K562 (cell line): ENCODE data around the gene PRUNE1. TPM values are rescaled to one million over a fixed set of nuclear protein-coding genes. Genes with fewer than 3 reads are reported as not detected.
A peak's percentile ranks its signal among the peaks of the same experiment; 100 is the strongest.

Experiments used
- ARID3A ChIP-seq: IDR thresholded peaks from 2 replicates; pipeline ENCODE4 v1.6.1; 2012; ENCODE audit warnings: low read depth, low read length, improper control_type of control experiment, borderline replicate concordance
- ARID3B ChIP-seq: fragments of 250-450 bp; sonication (Bioruptor Pico); IDR thresholded peaks from 2 replicates; pipeline ENCODE4 v1.4.0; 2020; ENCODE audit warnings: borderline replicate concordance
- CXXC5 ChIP-seq: fragments of 250-450 bp; sonication (Bioruptor Pico); IDR thresholded peaks from 2 replicates; pipeline ENCODE4 v1.8.0; 2022; ENCODE audit warnings: inconsistent platforms, mild to moderate bottlenecking, moderate library complexity
- FOXM1 ChIP-seq, 2 experiments: fragments of 450-650 bp in 1 of 2; sonication (generic) in 1 of 2; formaldehyde crosslinking in 1 of 2; IDR thresholded peaks; 2 replicates each; pipeline versions ENCODE4 v1.6.1 to v1.9.0; 2017 to 2022; ENCODE audit warnings: low read depth in 2 of 2, mild to moderate bottlenecking in 2 of 2, missing genetic modification reagents in 1 of 2, moderate library complexity in 1 of 2
- HDAC1 ChIP-seq, 2 experiments: fragments of 450-650 bp; IDR thresholded peaks; 2 replicates each; pipeline ENCODE4 v1.6.1; 2016 to 2017; ENCODE audit warnings: inconsistent platforms in 1 of 2, mild to moderate bottlenecking in 1 of 2, moderate library complexity in 1 of 2
- HDAC3 ChIP-seq: fragments of 450-650 bp; IDR thresholded peaks from 2 replicates; pipeline ENCODE4 v1.6.1; 2018; ENCODE audit warnings: borderline replicate concordance, mild to moderate bottlenecking, moderate library complexity; ENCODE audit not compliant: partially characterized antibody
- KDM5B ChIP-seq: fragments of 200-600 bp; sonication (generic); IDR thresholded peaks from 2 replicates; pipeline ENCODE4 v1.6.1; 2012; ENCODE audit warnings: low read depth, mild to moderate bottlenecking, moderate library complexity, low read length, control low read depth, inconsistent platforms; ENCODE audit not compliant: insufficient replicate concordance
- MIER1 ChIP-seq: fragments of 450-650 bp; IDR thresholded peaks from 2 replicates; pipeline ENCODE4 v1.6.1; 2016; ENCODE audit warnings: antibody characterized with exemption, mild to moderate bottlenecking, low read depth
- NCOR1 ChIP-seq: fragments of 450-650 bp; IDR thresholded peaks from 2 replicates; pipeline ENCODE4 v1.6.1; 2016; ENCODE audit warnings: mild to moderate bottlenecking, moderate library complexity
- POLR2A ChIP-seq: fragments of 450-650 bp; conservative IDR thresholded peaks from 2 replicates; pipeline ENCODE4 v1.6.1; 2016
- POLR2B ChIP-seq: fragments of 450-650 bp; IDR thresholded peaks from 2 replicates; pipeline ENCODE4 v1.6.1; 2018; ENCODE audit warnings: low read depth; ENCODE audit not compliant: partially characterized antibody
- RCOR1 ChIP-seq, 2 experiments: IDR thresholded peaks; 2 replicates each; pipeline ENCODE4 v1.6.1; 2012; ENCODE audit warnings: low read depth in 2 of 2, low read length in 2 of 2, borderline replicate concordance in 1 of 2, improper control_type of control experiment in 1 of 2
- SRF ChIP-seq, 2 experiments: fragments of 250-450, 450-650 bp in 1 of 2; sonication (Bioruptor Pico) in 1 of 2; sonication (generic) in 1 of 2; formaldehyde crosslinking; IDR thresholded peaks; 2 replicates each; pipeline versions ENCODE4 v1.5.0 to v1.5.1; 2020 to 2022; ENCODE audit warnings: mild to moderate bottlenecking in 1 of 2, missing genetic modification reagents in 1 of 2
- TAF1 ChIP-seq: IDR thresholded peaks from 2 replicates; pipeline ENCODE4 v1.6.1; 2011; ENCODE audit warnings: mild to moderate bottlenecking, low read length, moderate library complexity; ENCODE audit not compliant: insufficient read depth, control insufficient read depth, severe bottlenecking; ENCODE audit errors: extremely low read depth
- TAF9B ChIP-seq: fragments of 450-650 bp; IDR thresholded peaks from 2 replicates; pipeline ENCODE4 v1.6.1; 2018; ENCODE audit warnings: mild to moderate bottlenecking; ENCODE audit not compliant: partially characterized antibody
- TBP ChIP-seq: optimal IDR thresholded peaks from 2 replicates; pipeline ENCODE3; 2011; ENCODE audit warnings: low read depth, low read length, improper control_type of control experiment
- VEZF1 ChIP-seq: fragments of 200-800 bp; sonication (Bioruptor generic); IDR thresholded peaks from 2 replicates; pipeline ENCODE4 v1.6.1; 2017; ENCODE audit warnings: missing genetic modification characterization, missing compliant biosample characterization
- YY1 ChIP-seq, 3 experiments: IDR thresholded peaks; 2 replicates each; pipeline ENCODE4 v1.6.1; 2011; ENCODE audit warnings: low read length in 2 of 3, mild to moderate bottlenecking in 2 of 3, moderate library complexity in 2 of 3, borderline replicate concordance in 1 of 3, control low read depth in 1 of 3, low read depth in 1 of 3; ENCODE audit not compliant: insufficient read depth in 3 of 3, insufficient replicate concordance in 2 of 3, control insufficient read depth in 1 of 3, insufficient read length in 1 of 3; ENCODE audit errors: extremely low read depth in 1 of 3
- ZNF175 ChIP-seq: fragments of 200-800 bp; sonication (Bioruptor generic); IDR thresholded peaks from 2 replicates; pipeline ENCODE4 v1.6.1; 2016; ENCODE audit warnings: low read depth, mild to moderate bottlenecking, missing genetic modification characterization, missing compliant biosample characterization
- ZNF263 ChIP-seq: sonication (generic); formaldehyde crosslinking; IDR thresholded peaks from 2 replicates; pipeline ENCODE4 v1.8.0; 2022; ENCODE audit warnings: mild to moderate bottlenecking, missing genetic modification reagents, borderline replicate concordance
- ZNF316 ChIP-seq: fragments of 450-650 bp; IDR thresholded peaks from 2 replicates; pipeline ENCODE4 v1.6.1; 2016
- polyA plus RNA-seq, 8 experiments: library from polyadenylated mRNA; depleted of rRNA in 4 of 8; stranded (reverse) in 5 of 8; unstranded in 3 of 8; fragments of >200 nt; fragmentation: Nextera tagmentation in 2 of 8; fragmentation: Illumina TruSeq in 1 of 8; extraction: Ambion mirVana in 2 of 8; extraction: Trizol in 1 of 8; gene quantifications; 2 replicates each; pipeline versions ENCODE4 v1.2.1 to v1.2.3, GENCODE V29; 2011 to 2014; ENCODE audit warnings: inconsistent platforms in 1 of 8, missing spikeins in 1 of 8
- total RNA-seq, 7 experiments: library from RNA; depleted of rRNA in 6 of 7; stranded (reverse); fragments of >200 nt in 6 of 7; fragmentation: Illumina TruSeq in 2 of 7; extraction: Trizol in 2 of 7; gene quantifications; 2 replicates each; pipeline versions ENCODE4 v1.2.1 to v1.2.3, GENCODE V29; 2011 to 2021; ENCODE audit warnings: low replicate concordance in 1 of 7

The PRUNE1 gene
- total and polyA plus RNA-seq, 9 of the 15 experiments (the other 6 are each of a cell fraction or from before 2014, with no cell fraction given) = 16.7 to 48.3 (median 26.2) TPM

- TF ChIP-seq FOXM1 (IDR thresholded peaks at IDR 0.05; ENCODE audit: low read depth) (peak; percentile 7; the same call in 1 of the 2 replicates), FOXM1 (CRISPR knock-in tag; IDR thresholded peaks at IDR 0.05; ENCODE audit: low read depth) (no peak), KDM5B (peak; percentile 40), SRF (CRISPR knock-in tag; IDR thresholded peaks at IDR 0.05) (0 out of 4 replicates have a peak, but pooled peaks of 1 of the 2 experiments have one; percentile 35), HDAC1 (IDR thresholded peaks at IDR 0.05) (peak in 1 of 2 experiments; percentile 34; a peak in 1 of 4 replicates), YY1 (IDR thresholded peaks at IDR 0.05; ENCODE audit: borderline replicate concordance in 1 of 3, control insufficient read depth in 1 of 3, extremely low read depth in 1 of 3, insufficient read depth in 3 of 3, insufficient read length in 1 of 3, insufficient replicate concordance in 2 of 3, low read depth in 1 of 3, low read length in 2 of 3) (peak in 1 of 3 experiments; percentile 77), TAF9B (peak; percentile 64), MIER1 (peak; percentile 9; the same call in 1 of the 2 replicates), POLR2A (peak; percentile 75), VEZF1 (CRISPR knock-in tag) (peak; percentile 4; the same call in 1 of the 2 replicates), TAF1 (peak; percentile 89), HDAC3 (peak; percentile 17), ARID3A (no peak), ZNF175 (no peak), ARID3B (CRISPR knock-in tag) (no peak), ZNF316 (peak; percentile 61), TBP (peak; percentile 83), POLR2B (peak; percentile 46), CXXC5 (CRISPR knock-in tag) (0 out of 2 replicates have a peak, but pooled peaks have one; percentile 35), RCOR1 (IDR thresholded peaks at IDR 0.05; ENCODE audit: borderline replicate concordance in 1 of 2, low read depth in 2 of 2, low read length in 2 of 2) (peak in 1 of 2 experiments; percentile 10; a peak in 1 of 4 replicates), ZNF263 (CRISPR knock-in tag) (0 out of 2 replicates have a peak, but pooled peaks have one; percentile 17), NCOR1 (0 out of 2 replicates have a peak, but pooled peaks have one; percentile 8)
These were observed 51.9 kb downstream of the PRUNE1 start, which contains the start of gene MLLT11 (continued) for GRCh38 chr1:151060007-151060656.
